MV-4-11 (cell line): ENCODE data around the gene DIP2C.
"Not testable (repeated sequence)": the region's sequence is repeated elsewhere in the genome, so short reads cannot be mapped to it uniquely, and the experiment has no call there.

Experiments used
- DNase-seq: peaks from one replicate; lab custom pipeline; 2025; lab: John Stamatoyannopoulos, UW

The DIP2C gene

GRCh38 chr10:317926-318325, 371.5 kb downstream of the DIP2C start:
- no peak for DNase-seq

- DNase-seq = no peak
These were observed 372.1 kb downstream of the DIP2C start for GRCh38 chr10:317271-317769.

- no peak for DNase-seq
These were observed 373.1 kb downstream of the DIP2C start for GRCh38 chr10:316390-316789.

GRCh38 chr10:314871-315270, 374.6 kb downstream of the DIP2C start:
- DNase-seq = peak; percentile 12

- DNase-seq = no peak
These were observed 375.1 kb downstream of the DIP2C start for GRCh38 chr10:314381-314780.

- DNase-seq = no peak
These were observed 377.4 kb downstream of the DIP2C start for GRCh38 chr10:311901-312665.

- DNase-seq = no peak
These were observed 378.4 kb downstream of the DIP2C start for GRCh38 chr10:310976-311639.

GRCh38 chr10:310371-310770, 379.1 kb downstream of the DIP2C start:
- no peak for DNase-seq

- no peak for DNase-seq
These were observed 380.8 kb downstream of the DIP2C start for GRCh38 chr10:308572-309085.

- DNase-seq = no peak
These were observed 381.4 kb downstream of the DIP2C start for GRCh38 chr10:308101-308500.

GRCh38 chr10:307659-308058, 381.8 kb downstream of the DIP2C start:
- DNase-seq = no peak

- DNase-seq = no peak
These were observed 382.7 kb downstream of the DIP2C start for GRCh38 chr10:306675-307185.

- DNase-seq = no peak
These were observed 383.3 kb downstream of the DIP2C start for GRCh38 chr10:306007-306674.

- DNase-seq = no peak
These were observed 384.4 kb downstream of the DIP2C start for GRCh38 chr10:305034-305433.

- no peak for DNase-seq
These were observed 387.9 kb downstream of the DIP2C start for GRCh38 chr10:301536-301935.

- DNase-seq = not testable (repeated sequence)
These were observed 388.9 kb downstream of the DIP2C start for GRCh38 chr10:300580-300979.

GRCh38 chr10:299969-300368, 389.5 kb downstream of the DIP2C start:
- no peak for DNase-seq

- DNase-seq = no peak
These were observed 390.0 kb downstream of the DIP2C start for GRCh38 chr10:299512-299911.

GRCh38 chr10:298033-298432, 391.4 kb downstream of the DIP2C start:
- DNase-seq = no peak

- no peak for DNase-seq
These were observed 391.9 kb downstream of the DIP2C start for GRCh38 chr10:297567-297966.

GRCh38 chr10:293636-294035, 395.8 kb downstream of the DIP2C start:
- DNase-seq = no peak

GRCh38 chr10:290026-290725, 399.3 kb downstream of the DIP2C start:
- DNase-seq = no peak
